GM12878 (cell line): ENCODE results near the gene NFATC1.

Source experiments
- ATF3 ChIP-seq: IDR thresholded peaks from 2 replicates; pipeline ENCODE4 v1.6.1; 2011; ENCODE audit warnings: low read depth, mild to moderate bottlenecking, low read length, moderate library complexity, borderline replicate concordance; ENCODE audit errors: extremely low read depth
- EZH2 ChIP-seq: IDR thresholded peaks from 2 replicates; pipeline ENCODE4 v1.6.1; 2012; ENCODE audit warnings: low read depth, mild to moderate bottlenecking, control low read depth, inconsistent platforms, low read length, borderline replicate concordance; ENCODE audit not compliant: control insufficient read depth
- ZBTB33 ChIP-seq: fragments of 450-650 bp; IDR thresholded peaks from 2 replicates; pipeline ENCODE4 v1.6.1; 2017; ENCODE audit warnings: mild to moderate bottlenecking

GRCh38 chr18:79540904-79541282 is 145.2 kb downstream of the NFATC1 start:
- TF ChIP-seq EZH2: no peak
- no peak for TF ChIP-seq ATF3
- TF ChIP-seq ZBTB33: no peak
